K562 (cell line): ENCODE data around the gene BCL7C. TPM values are rescaled to one million over a fixed set of nuclear protein-coding genes. Genes with fewer than 3 reads are reported as not detected.

ENCODE experiments used
- ATAC-seq: fragments of 200-7000 bp; cut with Tn5 transposase; 3 replicates; pipeline ENCODE4 v1.9.1; 2020; ENCODE audit warnings: moderate library complexity
- BruUV-seq: library from RNA; stranded (reverse); fragments of 400-500 nt; replicated peaks from 2 replicates; lab custom pipeline; 2021; lab: Mats Ljungman, UMichigan
- CTCF ChIA-PET: fragments of 300-600 bp; formaldehyde crosslinking; extraction: SDS; loops from one replicate; lab custom pipeline; 2021; ENCODE audit warnings: low intra/inter-chr PET ratio; lab: Yijun Ruan, JAX
- POLR2A ChIA-PET: fragments of 300-600, 350-650 bp; sonication (Branson Sonifier 250); formaldehyde crosslinking; extraction: SDS; loops from one replicate; lab custom pipeline; 2021; ENCODE audit warnings: antibody characterized with exemption, inconsistent platforms; lab: Yijun Ruan, JAX
- DNase-seq, 4 experiments: peaks; one replicate each; pipeline versions ENCODE4 v3.0.0 to v3.0.0-alpha.2; 2011 to 2018; ENCODE audit warnings: low spot score in 3 of 4, mixed read lengths in 3 of 4; ENCODE audit errors: extremely low read depth in 1 of 4
- FAIRE-seq: peaks from 2 replicates; lab custom pipeline; 2011; peaks lifted over from hg19 to GRCh38; lab: Jason Lieb, UNC
- H2AFZ ChIP-seq: 2 replicates; pipeline ENCODE4 v1.6.0; 2011; ENCODE audit warnings: low read depth, low read length, control low read depth, inconsistent platforms
- H3K27ac ChIP-seq: fragments of 200-600 bp; 3 replicates; pipeline ENCODE4 v1.8.0; 2011; ENCODE audit warnings: low read depth, mild to moderate bottlenecking, control low read depth, inconsistent platforms, low read length, moderate library complexity, mixed read lengths; ENCODE audit errors: extremely low read depth
- H3K27me3 ChIP-seq, 2 experiments: fragments of 300-600 bp in 1 of 2; 2 replicates in 1 of 2; 3 replicates in 1 of 2; pipeline versions ENCODE4 v1.6.0 to v1.8.0; 2011; ENCODE audit warnings: inconsistent platforms in 2 of 2, low read length in 2 of 2, mild to moderate bottlenecking in 1 of 2, mixed read lengths in 1 of 2, moderate library complexity in 1 of 2; ENCODE audit not compliant: control insufficient read depth in 2 of 2, insufficient read depth in 2 of 2
- H3K36me3 ChIP-seq: fragments of 300-600 bp; 3 replicates; pipeline ENCODE4 v1.8.0; 2011; ENCODE audit warnings: mild to moderate bottlenecking, low read length, inconsistent platforms; ENCODE audit not compliant: control insufficient read depth, insufficient read depth
- H3K4me1 ChIP-seq, 2 experiments: fragments of 200-600 bp in 1 of 2; replicated peaks in 1 of 2; 2 replicates in 1 of 2; 3 replicates in 1 of 2; pipeline versions ENCODE4 v1.5.1 to v1.8.0; 2011; ENCODE audit warnings: inconsistent platforms in 2 of 2, low read length in 2 of 2, mild to moderate bottlenecking in 1 of 2, mixed read lengths in 1 of 2, moderate library complexity in 1 of 2; ENCODE audit not compliant: control insufficient read depth in 2 of 2, insufficient read depth in 2 of 2
- H3K4me2 ChIP-seq: 2 replicates; pipeline ENCODE4 v1.6.1; 2011; ENCODE audit warnings: low read length, control low read depth, inconsistent platforms, mixed read lengths; ENCODE audit not compliant: insufficient read depth
- H3K4me3 ChIP-seq: fragments of 200-600 bp; sonication (generic), shearing (Covaris generic); 2 replicates; pipeline ENCODE4 v1.5.1; 2016; ENCODE audit warnings: control low read depth, inconsistent platforms
- H3K79me2 ChIP-seq: fragments of 200-600 bp; 3 replicates; pipeline ENCODE4 v1.8.0; 2011; ENCODE audit warnings: low read length, inconsistent platforms; ENCODE audit not compliant: control insufficient read depth, insufficient read depth
- H3K9ac ChIP-seq, 2 experiments: 2 replicates each; pipeline versions ENCODE4 v1.6.0 to v1.6.1; 2011; ENCODE audit warnings: low read depth in 2 of 2, low read length in 2 of 2, control low read depth in 1 of 2, inconsistent platforms in 1 of 2, mild to moderate bottlenecking in 1 of 2, mixed read lengths in 1 of 2; ENCODE audit not compliant: insufficient read depth in 1 of 2
- H3K9me1 ChIP-seq: one replicate; pipeline ENCODE4 v1.6.0; 2011; ENCODE audit warnings: inconsistent platforms, mild to moderate bottlenecking, low read length, moderate library complexity; ENCODE audit not compliant: control insufficient read depth, insufficient read depth
- H3K9me3 ChIP-seq: replicated peaks from 2 replicates; pipeline ENCODE4 v1.5.1; 2011; ENCODE audit warnings: low read depth, low read length, inconsistent platforms; ENCODE audit not compliant: control insufficient read depth, insufficient read depth
- H4K20me1 ChIP-seq: replicated peaks from 2 replicates; pipeline ENCODE4 v1.6.1; 2011; ENCODE audit warnings: low read length, inconsistent platforms, mixed read lengths; ENCODE audit not compliant: control insufficient read depth, insufficient read depth
- BHLHE40 ChIP-seq: IDR thresholded peaks from 2 replicates; pipeline ENCODE4 v1.6.1; 2011; ENCODE audit warnings: low read length, improper control_type of control experiment
- HDAC3 ChIP-seq: fragments of 450-650 bp; IDR thresholded peaks from 2 replicates; pipeline ENCODE4 v1.6.1; 2018; ENCODE audit warnings: borderline replicate concordance, mild to moderate bottlenecking, moderate library complexity; ENCODE audit not compliant: partially characterized antibody
- KLF10 ChIP-seq: fragments of 250-450 bp; sonication (Bioruptor Pico); IDR thresholded peaks from 2 replicates; pipeline ENCODE4 v1.6.1; 2021; ENCODE audit warnings: matching md5 sums
- TEAD2 ChIP-seq: fragments of 450-650 bp; IDR thresholded peaks from 2 replicates; pipeline ENCODE4 v1.6.1; 2016; ENCODE audit warnings: missing genetic modification characterization, control low read depth, missing compliant biosample characterization
- WGBS: fragments of 100-300 bp; shearing (Covaris generic); methylation state at CpG from one replicate; pipeline ENCODE4 v1.1.6; 2016; ENCODE audit warnings: low coverage, mixed read lengths; ENCODE audit not compliant: insufficient coverage; ENCODE audit errors: missing lambda C conversion rate; 5-methylcytosine and 5-hydroxymethylcytosine counted together
- in situ Hi-C: fragments of 300-500 bp; cut with MboI; formaldehyde crosslinking; loops from 4 replicates; pipeline ENCODE4 v1.15.0; 2018; ENCODE audit warnings: inconsistent platforms, mixed read lengths
- intact Hi-C: fragments of 100-400 bp; cut with micrococcal nuclease; formaldehyde crosslinking; loops from 2 replicates; pipeline ENCODE4 v1.14.2; 2022
- polyA plus RNA-seq, 8 experiments: library from polyadenylated mRNA; depleted of rRNA in 4 of 8; stranded (reverse) in 5 of 8; unstranded in 3 of 8; fragments of >200 nt; fragmentation: Nextera tagmentation in 2 of 8; fragmentation: Illumina TruSeq in 1 of 8; extraction: Ambion mirVana in 2 of 8; extraction: Trizol in 1 of 8; gene quantifications; 2 replicates each; pipeline versions ENCODE4 v1.2.1 to v1.2.3, GENCODE V29; 2011 to 2014; ENCODE audit warnings: inconsistent platforms in 1 of 8, missing spikeins in 1 of 8
- total RNA-seq, 7 experiments: library from RNA; depleted of rRNA in 6 of 7; stranded (reverse); fragments of >200 nt in 6 of 7; fragmentation: Illumina TruSeq in 2 of 7; extraction: Trizol in 2 of 7; gene quantifications; 2 replicates each; pipeline versions ENCODE4 v1.2.1 to v1.2.3, GENCODE V29; 2011 to 2021; ENCODE audit warnings: low replicate concordance in 1 of 7
- TF ChIP-seq, protein P1 (sequence below): sonication (generic); formaldehyde crosslinking; IDR thresholded peaks from 2 replicates; pipeline ENCODE4 v1.8.0; 2023; ENCODE audit warnings: missing genetic modification reagents, mild to moderate bottlenecking, borderline replicate concordance
- TF ChIP-seq, protein P2 (sequence below), 2 experiments: fragments of 450-650 bp; IDR thresholded peaks; 2 replicates each; pipeline ENCODE4 v1.6.1; 2016
- TF ChIP-seq, protein P3 (sequence below), 3 experiments: IDR thresholded peaks in 2 of 3; conservative IDR thresholded peaks in 1 of 3; 2 replicates each; pipeline ENCODE4 v1.5.1; 2011 to 2012; ENCODE audit warnings: low read length in 3 of 3, mild to moderate bottlenecking in 3 of 3, control low read depth in 2 of 3, improper control_type of control experiment in 1 of 3, inconsistent platforms in 1 of 3, low read depth in 1 of 3, mixed read lengths in 1 of 3, moderate library complexity in 1 of 3; ENCODE audit not compliant: insufficient read depth in 2 of 3

Gene BCL7C
- total and polyA plus RNA-seq, 9 of the 15 experiments (the other 6 are each of a cell fraction or from before 2014, with no cell fraction given), result 1.7 to 85.8 (median 19.6) TPM

DNA sequence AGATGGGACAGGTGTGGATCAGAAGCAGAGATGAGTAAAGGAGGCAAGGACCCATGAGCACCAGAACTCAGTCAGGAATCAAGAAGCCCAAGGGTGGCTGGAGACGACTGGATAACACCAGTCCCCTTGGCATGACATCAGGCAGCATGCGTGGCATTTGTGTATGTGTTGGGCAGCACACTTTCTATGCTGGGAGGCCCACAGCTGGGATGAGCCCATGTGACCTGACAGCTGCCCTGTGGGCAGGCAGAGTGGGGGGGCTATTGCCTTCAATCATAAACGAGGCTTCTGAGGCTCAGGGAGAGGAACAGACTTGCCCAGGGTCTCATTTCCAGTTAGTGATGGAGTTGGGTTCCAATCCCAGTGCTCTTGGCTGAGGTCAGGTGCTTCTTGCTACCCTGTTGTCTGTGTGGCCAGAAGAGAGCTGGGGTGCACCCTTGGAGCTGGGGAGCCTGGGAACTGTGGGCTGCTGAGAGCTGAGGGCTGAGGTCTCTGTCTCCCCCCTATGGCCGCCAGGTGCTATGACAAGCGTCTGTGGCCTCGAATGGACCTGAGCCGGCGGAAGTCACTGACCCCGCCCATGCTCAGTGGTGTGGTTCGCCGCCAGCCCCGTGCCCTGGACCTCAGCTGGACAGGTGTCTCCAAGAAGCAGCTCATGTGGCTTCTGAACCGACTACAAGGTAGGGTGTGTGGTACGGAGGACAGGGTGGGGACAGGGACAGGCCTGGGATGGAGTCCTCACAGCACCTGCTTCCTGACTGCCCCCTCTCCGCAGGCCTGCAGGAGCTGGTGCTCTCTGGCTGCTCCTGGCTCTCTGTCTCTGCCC, 47.9 kb upstream of the BCL7C start:
- H3K27ac ChIP-seq, result peak overlapping the region; percentile 37
- H3K27me3 ChIP-seq, result no peaks in the 10 kb centered on the region
- ChIA-PET POLR2A (interaction anchor here (0.6 to 3.9 kb wide), 12 partner anchors 8 to 560 kb away, joined by 3 to 11 read pairs (median 4); partner anchors contain the start of gene ORAI3), CTCF (interaction anchor here (0.6 to 0.7 kb wide), 2 partner anchors 165 to 243 kb away, joined by 3 read pairs; partner anchors contain the start of gene SRCAP)
- H3K4me2 ChIP-seq, result peak overlapping the region; percentile 63
- WGBS, result 24% methylated on average over 12 of the region's 15 CpGs
- H3K4me1 ChIP-seq, result peaks cover 8 to 15% of the 10 kb centered on the region in 2 experiments; a peak in 4 of 5 replicates
- peaks cover 65% of the 10 kb centered on the region; the same call in 2 of the 3 replicates for H3K36me3 ChIP-seq
- BruUV-seq, result no TSS peak
- FAIRE-seq (peak; percentile 97), ATAC-seq (peak; percentile 99), DNase-seq (peak; percentile 89 to 91 (median 90))
- intact Hi-C loops, result no loop called here
- H2AFZ ChIP-seq, result peak overlapping the region; percentile 61
- no peak overlapping the region for H3K4me3 ChIP-seq
- peak overlapping the region in 1 of 2 experiments; percentile 86; a peak in 2 of 4 replicates for H3K9ac ChIP-seq
- H3K79me2 ChIP-seq, result no peaks in the 10 kb centered on the region
- no peaks in the 10 kb centered on the region for H4K20me1 ChIP-seq
- H3K9me3 ChIP-seq, result no peaks in the 10 kb centered on the region
- H3K9me1 ChIP-seq, result peaks cover 3% of the 10 kb centered on the region
- in situ Hi-C loops, result no loop called here
- TF ChIP-seq, protein P1, sequence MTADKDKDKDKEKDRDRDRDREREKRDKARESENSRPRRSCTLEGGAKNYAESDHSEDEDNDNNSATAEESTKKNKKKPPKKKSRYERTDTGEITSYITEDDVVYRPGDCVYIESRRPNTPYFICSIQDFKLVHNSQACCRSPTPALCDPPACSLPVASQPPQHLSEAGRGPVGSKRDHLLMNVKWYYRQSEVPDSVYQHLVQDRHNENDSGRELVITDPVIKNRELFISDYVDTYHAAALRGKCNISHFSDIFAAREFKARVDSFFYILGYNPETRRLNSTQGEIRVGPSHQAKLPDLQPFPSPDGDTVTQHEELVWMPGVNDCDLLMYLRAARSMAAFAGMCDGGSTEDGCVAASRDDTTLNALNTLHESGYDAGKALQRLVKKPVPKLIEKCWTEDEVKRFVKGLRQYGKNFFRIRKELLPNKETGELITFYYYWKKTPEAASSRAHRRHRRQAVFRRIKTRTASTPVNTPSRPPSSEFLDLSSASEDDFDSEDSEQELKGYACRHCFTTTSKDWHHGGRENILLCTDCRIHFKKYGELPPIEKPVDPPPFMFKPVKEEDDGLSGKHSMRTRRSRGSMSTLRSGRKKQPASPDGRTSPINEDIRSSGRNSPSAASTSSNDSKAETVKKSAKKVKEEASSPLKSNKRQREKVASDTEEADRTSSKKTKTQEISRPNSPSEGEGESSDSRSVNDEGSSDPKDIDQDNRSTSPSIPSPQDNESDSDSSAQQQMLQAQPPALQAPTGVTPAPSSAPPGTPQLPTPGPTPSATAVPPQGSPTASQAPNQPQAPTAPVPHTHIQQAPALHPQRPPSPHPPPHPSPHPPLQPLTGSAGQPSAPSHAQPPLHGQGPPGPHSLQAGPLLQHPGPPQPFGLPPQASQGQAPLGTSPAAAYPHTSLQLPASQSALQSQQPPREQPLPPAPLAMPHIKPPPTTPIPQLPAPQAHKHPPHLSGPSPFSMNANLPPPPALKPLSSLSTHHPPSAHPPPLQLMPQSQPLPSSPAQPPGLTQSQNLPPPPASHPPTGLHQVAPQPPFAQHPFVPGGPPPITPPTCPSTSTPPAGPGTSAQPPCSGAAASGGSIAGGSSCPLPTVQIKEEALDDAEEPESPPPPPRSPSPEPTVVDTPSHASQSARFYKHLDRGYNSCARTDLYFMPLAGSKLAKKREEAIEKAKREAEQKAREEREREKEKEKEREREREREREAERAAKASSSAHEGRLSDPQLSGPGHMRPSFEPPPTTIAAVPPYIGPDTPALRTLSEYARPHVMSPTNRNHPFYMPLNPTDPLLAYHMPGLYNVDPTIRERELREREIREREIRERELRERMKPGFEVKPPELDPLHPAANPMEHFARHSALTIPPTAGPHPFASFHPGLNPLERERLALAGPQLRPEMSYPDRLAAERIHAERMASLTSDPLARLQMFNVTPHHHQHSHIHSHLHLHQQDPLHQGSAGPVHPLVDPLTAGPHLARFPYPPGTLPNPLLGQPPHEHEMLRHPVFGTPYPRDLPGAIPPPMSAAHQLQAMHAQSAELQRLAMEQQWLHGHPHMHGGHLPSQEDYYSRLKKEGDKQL (CRISPR knock-in tag), result no peak
- TF ChIP-seq TEAD2 (tag) (no peak), KLF10 (no peak), BHLHE40 (no peak; the same call in 1 of the 2 replicates), HDAC3 (no peak)
- TF ChIP-seq, protein P2, sequence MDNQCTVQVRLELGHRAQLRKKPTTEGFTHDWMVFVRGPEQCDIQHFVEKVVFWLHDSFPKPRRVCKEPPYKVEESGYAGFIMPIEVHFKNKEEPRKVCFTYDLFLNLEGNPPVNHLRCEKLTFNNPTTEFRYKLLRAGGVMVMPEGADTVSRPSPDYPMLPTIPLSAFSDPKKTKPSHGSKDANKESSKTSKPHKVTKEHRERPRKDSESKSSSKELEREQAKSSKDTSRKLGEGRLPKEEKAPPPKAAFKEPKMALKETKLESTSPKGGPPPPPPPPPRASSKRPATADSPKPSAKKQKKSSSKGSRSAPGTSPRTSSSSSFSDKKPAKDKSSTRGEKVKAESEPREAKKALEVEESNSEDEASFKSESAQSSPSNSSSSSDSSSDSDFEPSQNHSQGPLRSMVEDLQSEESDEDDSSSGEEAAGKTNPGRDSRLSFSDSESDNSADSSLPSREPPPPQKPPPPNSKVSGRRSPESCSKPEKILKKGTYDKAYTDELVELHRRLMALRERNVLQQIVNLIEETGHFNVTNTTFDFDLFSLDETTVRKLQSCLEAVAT (IDR thresholded peaks at IDR 0.05), result no peak
- TF ChIP-seq, protein P3, sequence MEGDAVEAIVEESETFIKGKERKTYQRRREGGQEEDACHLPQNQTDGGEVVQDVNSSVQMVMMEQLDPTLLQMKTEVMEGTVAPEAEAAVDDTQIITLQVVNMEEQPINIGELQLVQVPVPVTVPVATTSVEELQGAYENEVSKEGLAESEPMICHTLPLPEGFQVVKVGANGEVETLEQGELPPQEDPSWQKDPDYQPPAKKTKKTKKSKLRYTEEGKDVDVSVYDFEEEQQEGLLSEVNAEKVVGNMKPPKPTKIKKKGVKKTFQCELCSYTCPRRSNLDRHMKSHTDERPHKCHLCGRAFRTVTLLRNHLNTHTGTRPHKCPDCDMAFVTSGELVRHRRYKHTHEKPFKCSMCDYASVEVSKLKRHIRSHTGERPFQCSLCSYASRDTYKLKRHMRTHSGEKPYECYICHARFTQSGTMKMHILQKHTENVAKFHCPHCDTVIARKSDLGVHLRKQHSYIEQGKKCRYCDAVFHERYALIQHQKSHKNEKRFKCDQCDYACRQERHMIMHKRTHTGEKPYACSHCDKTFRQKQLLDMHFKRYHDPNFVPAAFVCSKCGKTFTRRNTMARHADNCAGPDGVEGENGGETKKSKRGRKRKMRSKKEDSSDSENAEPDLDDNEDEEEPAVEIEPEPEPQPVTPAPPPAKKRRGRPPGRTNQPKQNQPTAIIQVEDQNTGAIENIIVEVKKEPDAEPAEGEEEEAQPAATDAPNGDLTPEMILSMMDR (IDR thresholded peaks at IDR 0.05 in 2 of 3, conservative IDR thresholded peaks at IDR 0.05 in 1 of 3; ENCODE audit: insufficient read depth in 2 of 3, low read depth in 1 of 3, low read length in 3 of 3), result peak; percentile 93 to 98 (median 95)
